IMR-90 (cell line): Measurements from ENCODE around the gene CD5L.

Source experiments
- BHLHE40 ChIP-seq: fragments of 150-350 bp; IDR thresholded peaks from 2 replicates; pipeline ENCODE4 v1.6.1; 2016; ENCODE audit warnings: mild to moderate bottlenecking, low read depth, low read length
- CEBPB ChIP-seq: IDR thresholded peaks from 2 replicates; pipeline ENCODE4 v1.6.1; 2012; ENCODE audit warnings: low read depth, low read length, improper control_type of control experiment
- CTCF ChIP-seq: conservative IDR thresholded peaks from 2 replicates; pipeline ENCODE4 v1.5.1; 2012; ENCODE audit warnings: mild to moderate bottlenecking, low read depth, low read length, improper control_type of control experiment
- MAFK ChIP-seq: IDR thresholded peaks from 2 replicates; pipeline ENCODE4 v1.6.1; 2012; ENCODE audit warnings: low read depth, low read length, improper control_type of control experiment
- MAZ ChIP-seq: IDR thresholded peaks from 2 replicates; pipeline ENCODE4 v1.6.1; 2012; ENCODE audit warnings: low read depth, mild to moderate bottlenecking, low read length, improper control_type of control experiment, moderate library complexity, borderline replicate concordance
- POLR2A ChIP-seq: IDR thresholded peaks from 2 replicates; pipeline ENCODE4 v1.6.1; 2012; ENCODE audit warnings: mild to moderate bottlenecking, low read depth, low read length
- RCOR1 ChIP-seq: IDR thresholded peaks from 2 replicates; pipeline ENCODE4 v1.6.1; 2012; ENCODE audit warnings: mild to moderate bottlenecking, low read length, improper control_type of control experiment; ENCODE audit not compliant: insufficient replicate concordance
- RFX5 ChIP-seq: IDR thresholded peaks from 2 replicates; pipeline ENCODE4 v1.8.0; 2012; ENCODE audit warnings: low read depth, mild to moderate bottlenecking, low read length, moderate library complexity
- USF2 ChIP-seq: fragments of 150-350 bp; IDR thresholded peaks from 2 replicates; pipeline ENCODE4 v1.6.1; 2017; ENCODE audit warnings: mild to moderate bottlenecking, antibody characterized with exemption, low read length, low read depth

GRCh38 chr1:157798211-157798610 is 43.4 kb downstream of the CD5L start:
- TF ChIP-seq CTCF (no peak), POLR2A (no peak), BHLHE40 (no peak), CEBPB (no peak), USF2 (no peak), RFX5 (no peak), MAZ (no peak), MAFK (no peak), RCOR1 (no peak)
